ENCODE measurements around the gene ZFP36L2. TPM values are rescaled to one million over a fixed set of nuclear protein-coding genes. Genes with fewer than 3 reads are reported as not detected.
"Not testable (repeated sequence)": the region's sequence is repeated elsewhere in the genome, so short reads cannot be mapped to it uniquely, and the experiment has no call there.

ZFP36L2 gene
- total RNA-seq, 1 donor from 2014 or later, result 54.1 TPM

DNA sequence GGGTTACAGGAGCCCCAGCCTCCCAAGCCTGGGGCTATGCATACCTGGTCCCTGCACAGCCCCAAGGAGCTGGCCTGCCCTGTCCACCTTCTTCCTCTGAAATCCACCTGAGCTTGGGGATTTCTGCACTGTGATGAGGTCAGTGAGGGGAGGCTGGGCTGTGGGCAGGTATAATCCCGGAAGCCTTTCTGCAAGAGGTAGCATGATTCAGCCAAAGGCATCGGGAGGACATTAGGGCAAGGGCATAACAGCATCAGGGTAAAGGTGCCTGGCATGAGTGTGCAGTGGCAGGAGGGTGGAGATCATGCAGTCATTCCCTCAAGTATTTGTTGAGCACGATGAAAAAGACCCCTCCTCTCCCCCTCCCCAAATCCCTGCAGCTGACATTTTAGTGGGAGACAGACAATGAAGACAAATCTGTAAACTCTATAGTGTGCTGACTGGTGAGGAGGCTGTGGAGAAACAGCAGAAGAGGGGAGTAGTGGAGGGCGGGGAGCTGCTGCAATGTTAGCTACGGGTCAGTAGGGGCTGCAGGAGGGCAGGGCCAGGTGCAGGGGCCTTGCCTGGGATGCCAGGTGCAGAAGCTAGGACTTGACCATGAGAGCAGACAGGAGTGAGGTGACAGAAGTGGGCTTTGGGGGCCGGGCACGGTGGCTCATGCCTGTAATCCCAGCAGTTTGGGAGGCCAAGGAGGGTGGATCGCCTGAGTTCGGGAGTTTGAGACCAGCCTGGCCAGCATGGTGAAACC is 18.7 kb downstream of the ZFP36L2 start:
- no peak for DNase-seq

DNA sequence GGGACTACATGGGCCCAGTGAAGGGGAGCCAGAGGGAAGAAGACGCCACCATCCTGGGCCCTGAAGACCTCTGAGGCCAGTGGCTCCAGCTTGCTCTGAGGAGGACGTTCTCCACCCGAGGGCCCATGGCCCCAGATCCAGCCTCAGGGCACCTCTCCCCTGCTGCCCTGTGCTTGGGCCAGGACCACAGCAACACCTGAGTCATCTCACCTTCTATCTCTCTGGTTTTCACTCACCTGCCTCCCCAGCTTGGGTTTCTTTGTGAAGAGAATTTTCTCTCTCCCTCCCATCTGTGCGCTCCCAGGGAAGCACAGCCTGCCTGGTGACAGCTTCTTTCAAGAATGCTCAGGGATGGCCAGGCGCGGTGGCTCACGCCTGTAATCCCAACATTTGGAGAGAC is 19.8 kb downstream of the ZFP36L2 start:
- DNase-seq, result no peak

DNA sequence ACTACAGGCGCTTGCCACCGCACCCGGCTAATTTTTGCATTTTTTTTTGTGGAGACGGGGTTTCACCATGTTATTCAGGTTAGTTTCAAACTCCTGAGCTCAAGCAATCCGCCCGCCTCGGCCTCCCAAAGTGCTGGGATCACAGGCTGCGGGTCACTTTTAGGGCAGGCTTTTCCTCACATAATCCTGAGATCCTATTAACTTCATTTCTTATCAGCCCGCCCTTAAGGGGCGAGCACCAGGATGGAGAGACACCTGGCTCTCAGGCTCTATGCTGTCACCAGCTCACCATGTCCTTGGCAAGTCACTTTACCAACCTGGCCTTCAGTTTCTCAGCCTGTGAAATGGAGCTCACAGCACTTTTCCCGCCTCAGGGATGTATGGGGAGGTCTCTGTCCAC is 23.0 kb downstream of the ZFP36L2 start:
- DNase-seq, result no peak

DNA sequence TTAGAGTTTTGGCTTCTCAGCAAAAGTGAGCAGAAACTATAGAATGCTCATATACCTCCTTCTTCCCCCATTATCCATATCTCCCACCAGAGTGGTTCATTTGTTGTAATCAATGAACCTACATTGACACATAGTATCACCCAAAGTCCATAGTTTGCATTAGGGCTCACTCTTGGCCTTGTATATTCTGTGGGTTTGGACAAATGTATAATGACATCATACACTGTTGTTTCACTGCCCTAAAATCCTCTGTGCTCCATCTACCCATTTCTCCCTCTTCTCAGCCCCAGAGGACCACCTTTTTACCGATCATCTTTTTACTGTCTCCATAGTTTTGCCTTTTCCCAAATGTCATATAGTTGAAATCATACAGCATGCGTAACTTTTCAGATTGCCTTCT is 24.1 kb downstream of the ZFP36L2 start:
- no peak for DNase-seq

DNA sequence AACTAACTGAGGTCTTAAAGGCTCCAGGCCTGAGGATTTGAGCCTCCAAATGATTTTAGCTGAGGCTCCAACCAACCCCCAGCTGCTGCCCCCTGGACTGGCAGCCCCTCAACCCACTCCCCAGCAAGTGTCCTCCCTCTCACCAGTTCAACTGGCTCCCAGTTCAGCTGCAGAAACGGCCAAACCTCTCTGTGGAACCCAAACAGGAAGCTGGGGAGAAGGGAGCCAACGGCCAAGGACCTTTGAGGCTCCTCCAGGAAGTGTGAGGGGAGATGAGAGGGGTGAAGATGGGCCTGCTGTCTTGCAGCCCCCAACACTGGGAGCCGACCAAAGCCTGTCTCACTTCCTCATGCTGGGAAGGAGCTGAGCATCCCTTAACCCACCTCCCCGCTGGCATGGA is 24.9 kb downstream of the ZFP36L2 start:
- no peak for DNase-seq

DNA sequence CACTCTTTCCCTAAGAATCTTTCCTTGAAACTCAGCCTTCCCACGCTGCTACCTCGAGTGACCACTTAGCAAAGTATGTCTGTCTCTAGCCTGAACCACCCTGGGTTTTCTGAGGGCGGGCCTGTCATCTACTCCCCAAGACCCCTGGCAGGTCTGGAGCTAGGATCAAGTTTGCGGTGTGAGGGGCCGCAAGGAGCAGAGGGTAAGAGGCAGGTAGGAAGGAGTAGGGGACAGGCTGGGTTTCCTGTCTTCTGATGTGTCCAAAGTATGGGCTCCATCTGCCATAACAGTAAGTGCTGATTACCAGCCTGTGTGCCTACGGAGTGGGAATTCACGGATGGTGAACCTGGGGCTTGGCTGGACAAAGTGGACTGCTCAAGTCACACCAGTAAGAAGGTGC is 25.4 kb downstream of the ZFP36L2 start:
- DNase-seq, result no peak

DNA sequence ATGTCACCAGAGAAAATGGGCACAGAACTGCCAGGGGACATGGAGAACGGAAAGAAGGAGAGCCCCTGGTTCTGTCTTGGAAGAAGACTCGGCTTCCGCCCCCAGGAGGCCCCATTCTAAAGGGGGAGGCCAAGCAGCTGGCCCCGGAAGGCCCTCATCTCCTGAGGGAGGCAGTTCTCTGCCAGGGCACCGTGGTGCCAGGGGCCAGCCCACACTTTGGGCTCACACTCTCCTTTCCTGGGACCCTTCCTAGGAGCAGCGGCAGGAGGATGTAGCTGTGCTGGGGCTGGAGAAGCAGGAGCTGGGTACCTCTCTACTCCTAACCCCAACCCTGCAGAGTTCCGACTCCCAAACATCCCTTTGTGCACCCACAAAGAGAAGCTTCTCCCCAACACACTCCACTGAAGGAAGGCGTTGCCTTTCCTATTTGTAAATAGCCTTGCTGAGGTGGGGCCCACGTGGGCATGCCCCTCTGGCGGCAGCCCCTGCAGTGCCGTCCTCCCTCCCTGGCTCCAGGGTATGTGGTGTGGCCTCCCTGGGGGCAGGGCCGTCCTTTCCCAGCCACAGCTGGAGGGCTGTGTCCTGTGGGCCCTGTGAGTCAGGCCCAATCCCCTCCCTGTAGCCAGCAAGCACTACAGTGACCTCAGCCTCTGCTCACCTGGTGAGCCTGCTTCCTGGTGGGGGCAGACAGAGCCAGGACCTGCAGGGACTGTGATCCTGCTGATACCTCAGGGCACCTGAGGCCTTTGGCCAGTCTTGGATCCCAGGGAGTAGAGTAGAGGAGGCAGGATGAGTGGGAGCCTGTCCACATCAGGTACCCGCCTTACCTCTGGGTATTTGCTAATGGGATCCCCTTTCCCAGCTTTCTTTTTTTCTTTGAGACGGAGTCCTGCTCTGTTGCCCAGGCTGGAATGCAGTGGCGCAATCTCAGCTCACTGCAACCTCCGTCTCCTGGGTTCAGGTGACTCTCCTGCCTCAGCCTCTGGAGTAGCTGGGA is 26.6 kb downstream of the ZFP36L2 start:
- DNase-seq, result no peak

DNA sequence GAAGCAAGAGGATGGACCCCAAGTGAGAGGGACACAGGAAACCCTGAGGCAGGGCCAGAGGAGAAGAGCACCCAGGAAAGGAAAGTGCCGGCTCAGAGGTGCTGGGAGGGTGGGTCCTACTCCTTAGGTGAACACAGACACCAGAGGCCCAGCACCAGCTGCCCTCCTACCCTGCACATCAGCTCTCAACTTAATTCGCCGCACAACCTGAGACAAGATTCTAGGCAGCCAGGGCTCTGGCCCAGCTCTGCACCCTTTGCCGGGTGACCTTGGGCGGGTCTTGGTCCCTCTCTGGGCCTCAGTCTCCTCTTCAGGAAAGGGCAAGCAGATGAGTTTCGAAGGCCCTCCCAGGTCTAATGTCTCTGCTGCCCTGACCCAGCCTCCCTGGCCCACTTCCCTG is 28.1 kb downstream of the ZFP36L2 start:
- no peak for DNase-seq

DNA sequence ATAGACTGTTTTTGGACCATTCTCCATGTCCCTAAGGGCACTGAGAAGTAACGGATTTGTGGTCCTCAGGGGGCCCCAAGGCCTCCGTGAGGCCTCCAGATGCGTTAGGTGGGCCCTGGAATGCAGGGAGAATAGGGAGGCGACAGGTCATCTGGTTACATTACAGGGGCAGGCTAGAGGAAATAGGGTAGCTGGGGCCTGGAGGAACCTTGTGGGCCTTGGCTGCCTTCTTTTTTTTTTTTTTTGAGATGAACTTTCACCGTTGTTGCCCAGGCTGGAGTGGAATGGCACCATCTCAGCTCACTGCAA is 28.9 kb downstream of the ZFP36L2 start:
- DNase-seq, result no peak

DNA sequence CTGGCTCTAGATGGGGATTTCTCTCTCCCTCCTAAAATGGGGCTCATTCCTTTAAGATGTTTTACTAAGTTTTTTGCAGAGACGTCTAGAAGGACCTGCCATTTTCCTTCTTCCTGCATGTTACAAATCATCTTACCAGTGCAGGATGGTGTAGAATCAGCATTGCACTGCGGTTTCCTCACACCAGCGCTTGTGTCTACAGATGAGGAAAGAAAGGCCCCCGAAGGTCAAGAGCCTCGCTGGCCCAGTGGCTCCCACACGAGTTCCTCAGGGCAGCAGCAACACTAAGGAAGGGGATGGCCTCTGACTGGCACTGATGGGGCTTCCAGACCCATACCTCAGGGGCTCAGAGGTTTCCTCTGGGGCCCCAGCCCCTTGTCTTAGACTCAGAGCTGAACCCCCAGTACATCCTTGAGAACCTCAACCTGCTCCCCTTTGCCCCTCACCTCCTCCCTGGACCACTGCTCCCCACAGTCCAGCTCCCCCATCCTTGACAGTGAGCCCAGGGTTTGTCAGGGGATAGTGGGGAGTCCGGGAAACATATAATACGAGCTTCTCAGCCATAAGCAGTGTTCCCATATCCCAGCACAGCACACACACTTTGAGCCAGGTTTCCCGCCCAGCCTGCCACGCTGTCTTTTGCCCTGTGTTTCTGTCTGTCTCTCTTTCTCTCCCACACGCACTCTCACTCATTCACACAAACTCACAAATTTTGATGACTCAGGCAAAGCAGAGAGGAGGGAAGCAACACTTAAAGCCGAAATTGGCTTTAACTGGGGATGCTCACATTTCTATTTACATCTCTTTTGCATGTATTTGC is 29.4 kb downstream of the ZFP36L2 start:
- no peak for DNase-seq

DNA sequence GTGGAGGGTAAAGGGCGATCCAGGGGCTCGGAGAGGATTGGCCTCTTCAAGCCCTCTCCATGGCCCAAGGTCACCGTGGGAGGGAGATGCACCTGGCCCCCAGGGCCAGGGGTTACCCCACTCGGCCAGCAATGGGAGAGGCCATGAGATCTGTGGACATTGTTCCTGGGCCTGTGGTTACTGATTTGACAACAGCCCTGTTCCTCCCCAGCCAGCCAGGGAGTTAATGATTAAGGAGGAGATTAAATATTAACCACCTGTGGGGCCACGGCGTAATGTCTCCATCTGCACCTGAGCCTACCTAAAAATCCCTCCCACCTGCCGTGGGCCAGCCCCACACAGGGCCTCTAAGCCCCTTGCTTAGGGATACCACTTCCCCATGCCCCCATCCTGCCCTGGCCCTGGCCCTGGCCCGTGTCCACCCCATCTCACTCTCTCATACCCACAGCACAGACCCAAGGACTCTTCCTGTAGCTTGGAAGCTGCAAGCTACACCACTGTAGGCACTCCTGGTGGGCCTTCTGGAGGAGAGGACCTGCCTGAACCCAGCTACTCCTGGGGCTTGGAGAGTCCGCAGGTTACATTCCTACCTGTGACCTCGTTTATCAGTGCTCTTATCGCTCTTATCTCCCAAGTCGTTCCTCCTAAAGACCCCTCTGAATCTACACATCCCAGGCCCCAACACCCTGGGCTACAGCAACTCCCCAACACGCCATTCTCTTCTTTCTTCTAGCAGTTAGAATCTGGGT is 32.1 kb downstream of the ZFP36L2 start:
- DNase-seq, result no peak

DNA sequence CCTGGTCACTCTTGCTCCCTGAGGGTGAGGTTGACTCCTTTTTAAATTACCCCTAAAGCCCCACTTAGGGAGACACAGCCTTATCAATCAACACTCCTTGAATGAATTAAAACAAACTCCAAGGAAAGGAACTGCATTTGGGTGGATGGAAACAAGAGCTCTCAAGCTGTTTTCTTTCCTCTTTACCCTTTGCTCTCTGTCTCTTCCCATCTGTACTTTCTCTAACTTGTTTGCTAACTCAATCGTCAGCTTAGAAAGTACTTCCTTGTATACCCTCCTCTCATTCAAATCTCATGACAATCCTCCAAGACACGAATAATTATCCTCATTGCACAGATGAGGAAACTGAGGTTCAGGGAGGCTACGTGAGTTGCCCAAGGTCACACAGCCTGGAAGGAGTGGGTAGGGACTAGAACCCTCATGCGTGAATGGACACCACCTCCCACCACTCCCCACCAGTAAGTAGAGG is 32.7 kb downstream of the ZFP36L2 start:
- DNase-seq, result no peak

DNA sequence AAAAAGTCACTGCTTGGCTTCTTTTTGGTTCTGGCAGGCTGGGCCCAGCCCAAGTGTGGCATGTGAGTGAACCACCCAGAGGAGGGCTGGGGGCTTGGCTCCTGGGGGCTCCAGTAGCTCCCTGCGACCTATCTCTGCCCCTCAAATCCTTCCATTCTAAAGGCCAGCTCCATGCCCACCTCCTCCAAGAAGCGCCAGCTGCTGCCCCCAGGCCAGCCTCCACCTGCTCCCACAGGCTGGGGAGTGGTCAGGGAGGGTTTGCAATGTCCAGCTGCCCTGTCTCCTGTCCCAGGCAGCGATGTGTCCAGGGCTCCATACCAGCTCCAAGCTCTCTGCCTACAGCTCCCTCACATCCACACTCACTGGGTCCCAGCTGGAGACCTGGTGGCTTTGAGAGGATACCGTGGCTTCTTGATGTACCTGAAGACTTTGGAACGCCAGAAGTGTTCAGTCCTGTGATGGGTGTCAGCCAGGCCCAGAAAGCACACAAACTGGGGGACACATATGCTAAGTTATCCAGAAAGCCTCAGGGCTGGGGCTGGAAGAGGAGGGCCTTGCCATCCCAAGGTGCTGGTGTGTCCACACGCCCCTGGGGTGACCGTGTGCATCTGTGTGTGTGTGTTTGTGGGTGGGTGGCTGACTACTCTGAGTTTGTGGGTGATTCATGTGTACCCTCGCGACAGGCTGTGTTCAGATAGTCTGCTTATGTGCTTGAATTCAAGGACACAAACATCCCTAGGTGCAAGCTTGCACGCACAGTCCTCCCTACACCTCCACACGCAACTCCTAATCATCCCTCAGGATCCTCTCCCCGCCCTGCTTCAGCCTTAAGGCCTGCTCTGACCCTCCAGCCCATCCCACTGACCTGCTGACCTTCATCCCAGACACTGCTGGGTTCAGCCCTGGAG is 33.4 kb downstream of the ZFP36L2 start:
- DNase-seq, result no peak

DNA sequence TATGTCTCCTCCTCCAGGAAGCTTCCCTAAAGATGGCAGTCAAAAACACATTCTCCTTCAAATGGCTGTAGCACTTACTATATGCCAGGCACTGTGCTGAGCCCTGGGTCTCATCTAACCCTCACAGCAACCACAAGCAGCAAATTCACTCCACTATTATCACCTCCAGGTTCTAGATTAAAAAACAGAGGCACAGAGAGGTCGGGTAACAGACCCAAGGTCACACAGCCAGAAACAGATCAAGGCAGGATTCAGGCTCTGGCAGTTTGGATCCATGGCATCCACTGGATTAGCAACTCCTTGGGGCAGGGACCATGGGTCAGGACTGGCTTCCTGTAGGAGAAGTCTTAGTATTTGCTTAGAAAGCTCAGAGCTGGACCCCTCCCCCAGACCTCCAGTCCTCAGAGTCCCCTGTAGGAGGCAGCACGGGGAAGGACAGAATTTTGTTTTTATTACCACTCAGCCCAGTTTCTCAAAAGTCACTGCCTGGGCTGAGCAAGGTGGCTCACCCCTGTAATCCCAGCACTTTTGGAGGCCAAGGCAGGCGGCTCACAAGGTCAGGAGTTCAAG is 34.4 kb downstream of the ZFP36L2 start:
- no peak for DNase-seq

DNA sequence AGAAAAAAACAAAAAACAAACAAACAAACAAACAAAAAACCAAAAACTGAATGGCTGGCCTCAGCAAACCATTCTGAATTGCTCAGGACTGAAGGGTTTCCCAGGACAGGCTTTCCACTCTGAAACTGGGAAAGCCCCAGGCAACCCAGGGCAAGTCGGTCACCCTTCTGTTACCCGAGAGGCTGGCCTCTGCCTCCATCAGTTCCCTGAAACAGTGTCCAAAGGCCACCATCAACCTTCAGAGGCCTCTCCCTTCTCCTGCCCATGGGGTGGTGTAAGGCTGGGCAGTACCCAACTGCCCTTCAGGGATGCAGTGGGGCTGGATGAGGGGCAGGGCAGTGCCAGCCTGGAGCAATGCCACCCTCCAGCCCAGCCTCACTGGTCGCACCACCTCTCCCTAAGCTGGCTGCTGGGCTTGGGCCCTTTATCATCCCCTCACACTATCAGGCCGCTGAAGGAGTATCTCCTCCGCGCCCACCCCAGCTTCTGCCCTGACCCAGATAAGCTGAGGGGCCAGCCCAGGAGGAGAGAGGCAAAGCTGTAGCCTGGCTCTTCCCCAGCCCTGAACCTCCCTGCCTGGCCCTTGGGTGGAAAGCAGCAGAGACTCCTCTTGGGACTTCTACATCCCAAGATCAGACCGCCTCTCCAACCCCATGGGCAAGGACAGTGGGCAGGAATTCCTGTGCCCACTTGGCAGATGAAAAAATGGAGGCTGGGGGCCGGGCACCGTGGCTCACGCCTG is 35.9 kb downstream of the ZFP36L2 start:
- DNase-seq, result no peak

DNA sequence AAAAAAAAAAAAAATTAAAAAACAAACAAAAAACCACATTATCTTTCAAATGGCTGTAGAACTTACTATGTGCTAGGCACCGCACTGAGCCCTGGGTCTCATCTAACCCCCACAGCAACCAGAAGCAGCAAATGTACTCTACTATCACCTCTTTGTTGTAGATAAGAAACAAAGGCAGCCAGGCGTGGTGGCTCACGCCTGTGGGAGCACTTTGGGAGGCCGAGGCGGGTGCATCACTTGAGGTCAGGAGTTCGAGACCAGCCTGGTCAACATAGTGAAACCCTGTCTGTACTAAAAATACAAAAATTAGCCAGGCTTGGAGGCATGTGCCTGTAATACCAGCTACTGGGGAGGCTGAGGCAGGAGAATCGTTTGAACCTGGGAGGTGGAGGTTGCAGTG is 36.5 kb downstream of the ZFP36L2 start:
- not testable (repeated sequence) for DNase-seq

DNA sequence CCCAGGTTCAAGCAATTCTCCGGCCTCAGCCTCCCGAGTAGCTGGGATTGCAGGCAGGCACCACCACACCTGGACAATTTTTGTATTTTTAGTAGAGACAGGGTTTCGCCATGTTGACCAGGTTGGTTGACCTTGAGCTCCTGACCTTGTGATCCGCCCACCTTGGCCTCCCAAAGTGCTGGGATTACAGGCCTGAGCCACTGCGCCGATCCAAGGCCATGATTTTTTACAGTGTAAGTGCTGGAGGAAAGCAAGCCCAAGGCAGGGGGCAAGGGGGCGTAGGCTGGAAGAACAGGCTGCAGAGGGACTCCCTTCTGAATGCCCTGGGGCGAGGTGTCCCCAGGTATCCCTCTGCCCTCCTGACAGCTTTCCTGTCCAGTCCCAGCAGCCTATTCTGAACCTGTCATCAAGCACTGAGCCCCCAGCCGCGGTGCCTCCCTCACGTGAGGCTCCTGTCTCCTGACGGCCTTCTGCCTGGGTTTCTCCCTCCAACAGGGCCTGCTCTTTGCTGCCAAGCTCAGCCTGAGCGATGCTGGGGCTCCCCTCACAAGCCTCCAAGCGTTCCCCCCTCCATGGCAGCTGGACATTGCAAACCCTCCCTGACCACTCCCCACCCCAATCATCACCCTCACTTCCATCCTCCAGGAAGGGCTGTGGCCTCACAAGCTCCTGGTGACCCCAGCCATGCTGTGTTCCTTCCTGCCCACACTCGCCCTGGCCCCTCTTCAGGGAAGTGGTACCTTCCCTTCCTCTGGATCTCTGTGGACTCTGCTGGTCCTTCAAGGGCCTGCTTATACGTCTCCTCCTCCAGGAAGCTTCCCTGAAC is 37.6 kb downstream of the ZFP36L2 start:
- DNase-seq, result no peak

DNA sequence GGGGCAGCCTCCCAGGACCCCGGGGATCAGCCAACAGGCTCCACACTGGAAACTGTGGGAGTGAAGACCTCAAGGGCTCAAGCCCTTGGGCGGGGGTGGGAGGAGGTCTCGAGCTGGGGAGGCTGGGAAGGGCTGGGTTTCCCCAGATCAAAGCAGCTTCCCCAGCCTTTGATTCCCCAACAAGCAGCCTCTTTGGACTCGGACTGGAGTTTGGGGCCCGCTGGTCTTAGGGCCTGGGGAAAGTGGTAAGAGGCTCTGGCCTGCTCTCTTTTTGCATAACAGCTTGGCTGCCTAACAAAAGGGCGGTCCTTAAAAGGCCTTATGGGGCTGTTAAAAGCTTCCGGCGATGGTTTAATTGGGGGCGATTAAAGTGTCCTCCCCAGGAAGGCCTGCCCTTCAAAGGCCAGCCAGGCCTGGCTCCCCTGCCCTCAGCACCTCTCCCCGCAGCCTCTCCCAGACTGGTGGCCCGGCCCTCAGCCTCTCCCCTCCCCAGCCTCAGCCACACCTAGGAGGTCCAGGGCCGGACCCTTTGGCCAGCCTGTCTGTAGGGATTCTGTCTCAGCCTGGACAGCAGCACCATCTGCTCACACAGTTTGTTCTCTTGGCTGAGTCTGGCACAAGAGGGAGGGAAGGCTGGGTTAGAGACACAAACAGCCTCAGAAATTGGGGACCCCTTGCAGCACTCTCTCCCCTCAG is 39.6 kb downstream of the ZFP36L2 start:
- DNase-seq, result no peak
